Activated naive CD4-positive, alpha-beta T cell treated with anti-CD3 and anti-CD28 coated beads, Interleukin-2, amount 50 U/mL, for 24 hours (primary cell): ENCODE data around the gene DGUOK.

Experiments used
- H3K27ac Mint-ChIP-seq: one replicate; pipeline ENCODE4 v1.8.0; 2021; ENCODE audit warnings: mild to moderate bottlenecking, mixed read lengths
- H3K27me3 Mint-ChIP-seq: one replicate; pipeline ENCODE4 v1.8.0; 2021; ENCODE audit warnings: mixed read lengths
- H3K36me3 Mint-ChIP-seq: one replicate; pipeline ENCODE4 v1.8.0; 2021; ENCODE audit warnings: mixed read lengths
- H3K4me1 Mint-ChIP-seq: one replicate; pipeline ENCODE4 v1.8.0; 2021; ENCODE audit warnings: mixed read lengths
- H3K4me3 Mint-ChIP-seq: one replicate; pipeline ENCODE4 v1.8.0; 2021; ENCODE audit warnings: mild to moderate bottlenecking, mixed read lengths
- H3K9me3 Mint-ChIP-seq: one replicate; pipeline ENCODE4 v1.8.0; 2021; ENCODE audit warnings: mixed read lengths

Gene DGUOK

DNA sequence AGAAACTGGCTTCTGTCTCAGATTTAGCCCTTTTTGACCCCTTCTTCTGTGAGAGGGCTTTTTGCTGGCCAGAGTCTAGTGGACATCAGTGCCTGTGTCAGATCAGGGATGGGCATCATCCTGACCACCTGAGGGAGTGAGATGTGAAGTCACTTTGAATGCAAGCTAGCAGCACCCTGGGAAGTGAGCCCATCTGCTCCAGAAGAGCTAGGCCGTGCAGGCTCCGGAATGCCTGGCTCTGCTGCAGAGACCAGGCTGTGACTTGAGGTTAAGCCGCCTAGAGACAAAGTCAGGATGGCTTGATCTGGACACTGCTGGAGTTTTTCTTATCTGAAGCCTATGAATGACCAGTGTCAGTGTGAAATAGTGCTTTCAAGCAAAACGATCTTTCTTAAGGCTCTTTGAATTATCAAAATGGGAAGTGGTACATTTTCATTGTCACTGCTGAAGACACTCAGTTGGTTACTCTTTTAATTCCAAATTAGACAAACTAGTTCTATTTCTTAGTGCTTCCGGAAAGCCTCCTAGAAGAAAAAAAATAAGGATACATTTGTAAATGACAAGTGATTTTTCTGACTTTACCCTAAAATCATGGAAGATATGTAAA, 20.8 kb downstream of the DGUOK start:
- no peaks in the 10 kb centered on the region for H3K9me3 Mint-ChIP-seq
- H3K27me3 Mint-ChIP-seq, result no peaks in the 10 kb centered on the region
- peaks cover 95% of the 10 kb centered on the region for H3K4me1 Mint-ChIP-seq
- peaks cover 38% of the 10 kb centered on the region for H3K36me3 Mint-ChIP-seq
- H3K27ac Mint-ChIP-seq, result no peak overlapping the region
- no peak overlapping the region for H3K4me3 Mint-ChIP-seq

DNA sequence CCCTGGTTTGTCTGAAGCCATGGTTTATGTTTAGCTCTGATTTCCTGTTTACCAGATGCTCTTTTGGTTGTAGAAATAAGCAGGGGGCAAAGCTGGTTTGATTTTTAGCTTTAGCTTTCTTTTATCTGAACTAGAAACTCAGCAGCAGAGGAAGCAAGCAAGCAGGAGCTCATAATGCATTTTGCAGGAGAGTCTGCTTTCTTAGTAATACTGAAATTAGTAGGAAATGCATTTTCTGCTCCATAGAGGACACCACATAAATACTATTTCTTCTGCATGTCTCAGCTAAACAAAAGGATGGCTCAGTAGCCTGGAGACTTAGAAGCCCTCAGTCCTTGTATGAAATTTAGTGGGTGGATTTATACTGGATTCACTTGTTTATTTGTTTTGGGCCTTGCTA, 23.1 kb downstream of the DGUOK start:
- Mint-ChIP-seq H3K36me3 (peaks cover 34% of the 10 kb centered on the region), H3K9me3 (no peaks in the 10 kb centered on the region), H3K4me3 (no peak overlapping the region), H3K27me3 (no peaks in the 10 kb centered on the region), H3K27ac (no peak overlapping the region), H3K4me1 (peaks cover 87% of the 10 kb centered on the region)

DNA sequence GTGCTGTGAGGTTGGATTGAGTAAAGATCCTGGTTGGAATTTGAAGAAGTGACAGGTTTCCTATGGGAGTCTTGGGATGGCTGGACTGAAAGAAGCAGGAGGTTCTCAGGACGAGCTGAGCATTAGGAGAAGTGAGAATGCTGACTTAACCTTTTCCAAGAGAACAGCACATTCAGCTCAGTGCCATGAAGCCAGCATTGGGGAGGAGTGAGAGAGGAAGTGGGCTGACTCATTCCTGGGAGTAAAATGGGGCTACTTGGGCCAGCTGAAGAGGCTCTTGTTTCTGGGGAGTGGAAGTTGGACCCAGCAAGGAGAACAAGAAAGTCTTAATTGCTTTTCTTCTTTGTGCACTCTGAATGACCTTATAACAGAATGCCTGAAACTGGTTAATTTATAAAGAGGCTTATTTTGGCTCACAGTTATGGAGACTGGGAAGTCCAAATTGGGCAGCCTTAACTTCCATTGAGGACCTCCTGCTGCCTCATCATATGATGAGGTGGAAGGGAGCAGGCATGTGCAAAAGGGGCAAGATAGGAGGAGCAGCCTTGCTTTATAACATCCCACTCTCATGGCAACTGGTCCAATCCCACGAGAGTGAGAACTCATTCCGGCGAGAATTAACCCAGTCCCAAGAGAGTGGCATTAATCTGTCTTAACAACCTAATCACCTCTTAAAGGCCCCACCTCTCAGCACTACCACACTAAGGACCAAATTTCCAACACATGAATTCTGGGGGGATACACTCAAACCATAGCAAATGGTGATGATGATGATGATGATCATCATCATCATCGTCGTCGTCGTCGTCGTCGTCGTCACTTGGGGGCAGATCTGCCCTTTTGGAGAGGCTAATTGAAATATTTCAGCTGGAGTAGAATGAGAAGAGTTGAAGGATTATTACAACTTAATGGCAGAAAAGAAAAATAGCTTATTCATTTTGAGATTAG, 26.1 kb downstream of the DGUOK start:
- no peak overlapping the region for H3K27ac Mint-ChIP-seq

DNA sequence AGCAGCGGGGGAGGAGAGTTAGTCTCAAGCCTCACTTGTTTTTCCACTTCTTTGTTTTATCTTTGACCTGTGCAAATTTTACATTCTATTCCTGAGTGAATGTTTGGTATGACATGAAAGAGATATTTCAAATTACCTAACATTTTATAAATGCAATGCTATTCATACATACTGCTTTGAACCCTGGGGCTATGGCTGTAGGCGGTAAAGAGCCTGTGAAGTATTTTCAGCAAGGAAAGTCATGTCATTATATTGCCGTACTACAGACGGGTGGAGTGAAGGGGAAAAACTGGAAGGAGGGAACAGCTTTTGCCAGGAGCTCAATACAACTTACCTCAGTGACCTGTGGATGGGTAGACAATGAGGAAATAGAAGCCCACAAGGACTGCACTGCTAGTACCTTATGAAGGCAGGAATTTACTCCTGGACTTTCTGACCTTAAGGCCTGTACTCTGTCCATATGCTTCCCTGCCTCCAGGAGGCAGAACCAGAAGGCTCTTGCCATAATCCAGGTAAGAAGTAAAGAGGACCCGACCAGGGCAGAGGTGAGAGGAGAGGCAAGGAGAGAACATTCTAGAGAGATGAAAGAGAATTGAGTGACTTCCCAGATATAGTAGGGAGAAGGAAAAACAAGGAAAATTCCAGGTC, 29.7 kb downstream of the DGUOK start:
- peaks cover 57% of the 10 kb centered on the region for H3K4me1 Mint-ChIP-seq

More for the DNA sequence above, 26.1 kb downstream of the DGUOK start:
- H3K4me1 Mint-ChIP-seq, result peaks cover 82% of the 10 kb centered on the region
- H3K9me3 Mint-ChIP-seq, result no peaks in the 10 kb centered on the region
- H3K36me3 Mint-ChIP-seq, result peaks cover 38% of the 10 kb centered on the region
- no peaks in the 10 kb centered on the region for H3K27me3 Mint-ChIP-seq
- no peak overlapping the region for H3K4me3 Mint-ChIP-seq

DNA sequence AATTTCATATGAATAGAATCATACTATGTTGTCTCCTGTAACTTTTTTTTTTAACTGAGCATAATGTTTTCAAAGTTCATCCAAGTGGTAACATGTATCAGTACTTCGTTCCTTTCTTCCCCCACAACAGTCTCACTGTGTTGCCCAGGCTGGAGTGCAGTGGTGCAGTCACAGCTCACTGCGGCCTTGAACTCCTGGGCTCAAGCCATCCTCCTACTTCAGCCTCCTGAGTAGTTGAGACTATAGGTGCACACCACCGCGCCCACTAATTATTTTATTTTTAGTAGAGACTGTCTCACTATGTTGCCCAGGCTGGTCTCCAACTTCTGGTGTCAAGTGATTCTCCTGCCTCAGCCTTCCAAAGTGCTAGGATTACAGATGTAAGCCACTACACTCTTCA, 34.6 kb downstream of the DGUOK start:
- no peak overlapping the region for H3K4me3 Mint-ChIP-seq
- H3K27me3 Mint-ChIP-seq, result no peaks in the 10 kb centered on the region
- peaks cover 55% of the 10 kb centered on the region for H3K4me1 Mint-ChIP-seq
- H3K27ac Mint-ChIP-seq, result no peak overlapping the region
- H3K36me3 Mint-ChIP-seq, result peaks cover 31% of the 10 kb centered on the region
- H3K9me3 Mint-ChIP-seq, result peaks cover 5% of the 10 kb centered on the region

More for the DNA sequence above, 29.7 kb downstream of the DGUOK start:
- Mint-ChIP-seq H3K27me3 (no peaks in the 10 kb centered on the region), H3K4me3 (no peak overlapping the region), H3K27ac (no peak overlapping the region), H3K9me3 (no peaks in the 10 kb centered on the region), H3K36me3 (peaks cover 46% of the 10 kb centered on the region)

DNA sequence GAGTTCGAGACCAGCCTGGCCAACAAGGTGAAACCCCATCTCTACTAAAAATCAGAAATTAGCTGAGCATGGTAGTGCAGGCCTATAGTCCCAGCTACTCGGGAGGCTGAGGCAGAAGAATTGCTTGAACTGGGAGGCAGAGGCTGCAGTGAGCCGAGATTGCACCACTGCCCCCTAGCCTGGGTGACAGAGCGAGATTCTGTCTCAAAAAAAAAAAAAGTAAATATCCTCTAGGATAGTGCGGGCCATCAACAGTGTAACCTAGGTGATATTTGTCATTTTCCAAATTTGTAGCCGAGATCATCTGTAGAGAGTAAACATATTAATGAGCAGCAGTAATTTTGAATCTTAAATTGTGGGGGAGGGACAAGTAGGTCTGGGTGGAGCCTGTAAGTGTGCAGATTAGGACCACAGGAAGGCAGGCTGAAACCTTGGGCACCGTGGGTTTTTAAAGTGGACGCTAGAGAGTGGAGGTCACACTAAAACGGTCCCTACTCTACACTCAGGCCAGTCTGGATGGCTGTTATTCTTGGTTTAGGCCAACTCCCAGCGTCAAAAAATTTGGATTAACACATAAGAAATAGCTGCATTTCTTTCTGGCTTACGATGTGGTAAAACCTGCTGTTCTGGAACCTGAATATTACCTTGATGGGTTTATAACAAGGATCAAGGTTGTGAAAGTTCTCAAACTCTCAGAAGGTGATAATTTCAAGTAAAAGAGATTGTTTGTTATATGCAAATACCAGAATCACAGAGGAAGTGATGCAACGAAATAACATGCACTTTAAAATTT, 35.3 kb downstream of the DGUOK start:
- Mint-ChIP-seq H3K27ac (no peak overlapping the region), H3K4me3 (no peak overlapping the region), H3K9me3 (peaks cover 5% of the 10 kb centered on the region), H3K36me3 (peaks cover 25% of the 10 kb centered on the region), H3K27me3 (no peaks in the 10 kb centered on the region), H3K4me1 (peaks cover 50% of the 10 kb centered on the region)

DNA sequence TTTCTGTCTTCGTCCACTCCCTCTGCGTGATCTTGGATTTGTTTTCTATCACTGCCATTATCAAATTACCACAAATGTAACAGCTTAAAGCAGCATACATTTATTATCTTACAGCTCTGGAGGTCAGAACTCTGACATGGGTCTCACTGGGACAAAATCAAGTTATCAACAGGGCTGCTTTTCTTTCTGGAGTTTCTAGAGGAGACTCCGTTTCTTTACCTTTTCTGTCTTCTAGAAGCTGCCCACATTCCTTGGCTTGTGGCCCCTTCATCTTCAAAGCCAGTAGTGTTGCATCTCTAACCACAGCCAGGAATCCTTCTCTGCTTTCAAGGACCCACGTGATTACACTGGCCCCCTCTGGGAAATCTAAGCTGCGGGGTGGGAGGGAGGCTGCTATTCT, 36.1 kb downstream of the DGUOK start:
- H3K27me3 Mint-ChIP-seq, result no peaks in the 10 kb centered on the region
- H3K4me3 Mint-ChIP-seq, result peak overlapping the region; percentile 26
- peaks cover 24% of the 10 kb centered on the region for H3K36me3 Mint-ChIP-seq
- H3K4me1 Mint-ChIP-seq, result peaks cover 51% of the 10 kb centered on the region
- H3K9me3 Mint-ChIP-seq, result peaks cover 5% of the 10 kb centered on the region
- no peak overlapping the region for H3K27ac Mint-ChIP-seq

GRCh38 chr2:73963385-73964120, 36.9 kb downstream of the DGUOK start:
- H3K36me3 Mint-ChIP-seq, result peaks cover 19% of the 10 kb centered on the region
- H3K27ac Mint-ChIP-seq, result peak overlapping the region; percentile 88
- peaks cover 5% of the 10 kb centered on the region for H3K9me3 Mint-ChIP-seq
- H3K27me3 Mint-ChIP-seq, result no peaks in the 10 kb centered on the region
- peak overlapping the region; percentile 50 for H3K4me3 Mint-ChIP-seq
- H3K4me1 Mint-ChIP-seq, result peaks cover 54% of the 10 kb centered on the region

DNA sequence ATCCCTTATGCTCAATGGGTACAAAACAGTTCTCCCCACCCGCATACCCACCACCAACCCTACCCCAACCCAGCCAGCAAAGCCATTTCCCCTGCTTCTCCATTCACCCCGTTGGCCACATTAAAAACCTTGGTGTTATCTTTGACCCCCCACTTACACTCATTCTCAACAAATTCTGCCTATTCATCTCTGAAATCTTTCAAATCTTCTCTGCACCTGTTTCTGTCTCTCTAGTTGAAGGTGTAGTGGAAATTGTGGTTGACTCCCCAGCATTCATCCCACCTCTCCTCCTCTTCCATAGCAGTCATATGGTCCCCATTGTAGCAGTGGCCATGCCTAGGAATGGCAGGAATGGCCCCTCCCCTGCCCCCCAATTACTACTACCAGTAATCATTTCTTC, 37.5 kb downstream of the DGUOK start:
- Mint-ChIP-seq H3K36me3 (peaks cover 14% of the 10 kb centered on the region), H3K27ac (peak overlapping the region; percentile 88), H3K27me3 (no peaks in the 10 kb centered on the region), H3K4me1 (peaks cover 56% of the 10 kb centered on the region), H3K9me3 (peaks cover 5% of the 10 kb centered on the region), H3K4me3 (peak overlapping the region; percentile 50)

DNA sequence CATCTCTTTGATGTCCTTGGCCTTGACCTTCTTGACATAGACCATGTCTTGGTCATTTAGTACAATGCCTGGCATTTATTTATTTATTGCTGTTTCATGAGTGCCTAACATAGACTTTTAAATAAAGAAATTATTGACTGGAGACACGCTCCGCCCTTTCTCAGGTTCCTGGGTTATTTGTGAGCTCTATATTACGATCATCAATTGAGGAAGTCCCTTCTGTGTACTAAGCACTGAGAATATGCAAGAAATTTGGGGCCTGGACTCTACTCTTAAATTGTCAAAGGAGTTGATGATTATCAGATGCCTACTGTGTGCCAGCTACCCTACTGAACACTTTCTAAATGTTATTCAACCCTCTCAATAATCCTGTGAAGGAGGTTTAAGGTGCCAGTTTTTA, 38.4 kb downstream of the DGUOK start:
- peaks cover 64% of the 10 kb centered on the region for H3K4me1 Mint-ChIP-seq

GRCh38 chr2:73968357-73968937, 41.8 kb downstream of the DGUOK start:
- Mint-ChIP-seq H3K4me3 (no peak overlapping the region), H3K9me3 (no peaks in the 10 kb centered on the region), H3K36me3 (no peaks in the 10 kb centered on the region), H3K27me3 (no peaks in the 10 kb centered on the region), H3K27ac (no peak overlapping the region), H3K4me1 (peaks cover 82% of the 10 kb centered on the region)

More for the DNA sequence above, 38.4 kb downstream of the DGUOK start:
- H3K36me3 Mint-ChIP-seq, result peaks cover 10% of the 10 kb centered on the region
- peaks cover 5% of the 10 kb centered on the region for H3K9me3 Mint-ChIP-seq
- no peaks in the 10 kb centered on the region for H3K27me3 Mint-ChIP-seq
- H3K4me3 Mint-ChIP-seq, result peak overlapping the region; percentile 8
- peak overlapping the region; percentile 80 for H3K27ac Mint-ChIP-seq

DNA sequence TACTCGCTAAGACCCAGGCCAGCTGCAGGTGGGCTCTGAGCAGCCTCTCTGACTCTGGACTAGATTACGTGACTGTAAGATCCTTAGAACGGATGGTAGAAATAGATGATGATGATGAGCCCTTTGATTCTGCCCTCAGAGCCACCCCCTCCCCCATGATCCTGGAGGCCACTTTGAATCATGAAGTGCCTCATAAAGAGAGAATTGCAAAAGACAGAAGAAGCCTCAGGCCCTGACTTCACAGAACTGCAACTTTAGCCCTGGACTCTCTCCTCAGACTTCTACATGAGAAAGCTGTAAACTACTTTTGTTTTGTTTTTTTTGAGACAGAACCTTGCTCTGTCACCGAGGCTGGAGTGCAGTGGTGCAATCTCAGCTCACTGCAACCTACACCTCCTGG, 42.7 kb downstream of the DGUOK start:
- H3K27me3 Mint-ChIP-seq, result no peaks in the 10 kb centered on the region
- H3K4me3 Mint-ChIP-seq, result peak overlapping the region; percentile 27
- no peaks in the 10 kb centered on the region for H3K36me3 Mint-ChIP-seq
- H3K9me3 Mint-ChIP-seq, result no peaks in the 10 kb centered on the region
- H3K4me1 Mint-ChIP-seq, result peaks cover 74% of the 10 kb centered on the region
- H3K27ac Mint-ChIP-seq, result no peak overlapping the region

GRCh38 chr2:73970141-73970803, 43.6 kb downstream of the DGUOK start:
- no peaks in the 10 kb centered on the region for H3K36me3 Mint-ChIP-seq
- H3K27me3 Mint-ChIP-seq, result no peaks in the 10 kb centered on the region
- peaks cover 71% of the 10 kb centered on the region for H3K4me1 Mint-ChIP-seq
- peak overlapping the region; percentile 56 for H3K4me3 Mint-ChIP-seq
- no peaks in the 10 kb centered on the region for H3K9me3 Mint-ChIP-seq
- peak overlapping the region; percentile 76 for H3K27ac Mint-ChIP-seq
